Measurements from ENCODE around the gene GABPA. TPM values are rescaled to one million over a fixed set of nuclear protein-coding genes. Genes with fewer than 3 reads are reported as not detected.
A peak's percentile ranks its signal among the peaks of the same experiment; 100 is the strongest.

The GABPA gene
- total and polyA plus RNA-seq, 2 of the 13 experiments (the other 11 are each of a cell fraction or from before 2014, with no cell fraction given), result 7.4 to 13.2 TPM

DNA sequence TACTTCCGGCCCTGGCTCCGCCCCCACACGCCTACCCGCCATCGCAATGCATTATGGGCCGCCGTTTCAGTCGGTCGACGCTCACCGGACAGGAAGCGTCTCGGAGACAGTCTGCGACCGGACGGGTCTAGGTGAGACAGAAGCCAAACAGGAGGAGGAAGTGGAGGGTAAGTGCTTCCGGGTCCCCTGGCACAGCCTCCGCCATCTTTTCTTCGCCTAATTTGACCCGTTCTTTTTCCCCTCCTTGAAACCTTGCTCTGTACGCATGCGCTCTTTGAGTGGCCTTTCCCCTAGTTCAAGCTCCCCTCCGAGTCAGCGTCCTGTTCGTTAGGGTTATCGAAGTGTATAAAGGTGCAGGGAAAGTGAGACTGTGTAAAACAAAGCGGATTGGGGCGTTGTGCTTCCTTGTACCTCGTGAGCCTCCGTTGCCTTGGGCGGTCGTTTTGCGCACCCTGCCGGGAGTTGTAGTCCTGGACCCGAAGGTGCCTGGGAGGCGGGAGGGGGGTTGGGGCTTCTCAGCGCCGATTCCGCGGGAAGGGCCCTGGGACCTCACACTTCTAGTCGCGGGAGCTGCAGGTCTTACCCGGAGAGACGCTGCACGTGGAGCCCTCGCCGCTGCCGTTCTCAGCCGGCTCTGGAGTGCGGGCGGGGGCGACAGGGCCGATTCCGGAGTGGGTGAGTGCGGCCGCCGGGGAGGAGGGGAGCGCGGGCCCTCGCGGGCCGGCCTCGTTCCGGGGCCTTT is at the start of gene GABPA, which contains the start of gene ATP5PF (continued):
- TF ChIP-seq ZNF556 (CRISPR knock-in tag; IDR thresholded peaks at IDR 0.05; ENCODE audit: borderline replicate concordance) (peak; percentile 38; the same call in 1 of the 2 replicates), ZHX1 (CRISPR knock-in tag; IDR thresholded peaks at IDR 0.05; ENCODE audit: low read depth) (0 out of 2 replicates have a peak, but pooled peaks have one; percentile 24), ZNF75D (CRISPR knock-in tag; IDR thresholded peaks at IDR 0.05; ENCODE audit: borderline replicate concordance) (no peak), ZSCAN25 (CRISPR knock-in tag; IDR thresholded peaks at IDR 0.05) (no peak), SRSF4 (IDR thresholded peaks at IDR 0.05; ENCODE audit: low read depth, low read length, poor library complexity, severe bottlenecking) (no peak), RAD21 (CRISPR knock-in tag; IDR thresholded peaks at IDR 0.05) (no peak; the same call in 1 of the 2 replicates), JUN (CRISPR knock-in tag; IDR thresholded peaks at IDR 0.05) (peak; percentile 68; the same call in 1 of the 2 replicates), ATF3 (CRISPR knock-in tag; IDR thresholded peaks at IDR 0.05) (no peak), ZNF468 (CRISPR knock-in tag; IDR thresholded peaks at IDR 0.05) (no peak; the same call in 1 of the 2 replicates), ATM (IDR thresholded peaks at IDR 0.05; ENCODE audit: borderline replicate concordance) (no peak), ZBTB7B (CRISPR knock-in tag; IDR thresholded peaks at IDR 0.05) (no peak), ZNF136 (CRISPR knock-in tag; IDR thresholded peaks at IDR 0.05; ENCODE audit: low read depth) (0 out of 2 replicates have a peak, but pooled peaks have one; percentile 17), RBFOX2 (IDR thresholded peaks at IDR 0.05; ENCODE audit: low read depth, low read length) (peak; percentile 83), HNF4A (CRISPR knock-in tag; IDR thresholded peaks at IDR 0.05) (no peak), SATB2 (CRISPR knock-in tag; IDR thresholded peaks at IDR 0.05) (no peak), ZFP90 (CRISPR knock-in tag; IDR thresholded peaks at IDR 0.05; ENCODE audit: borderline replicate concordance) (0 out of 2 replicates have a peak, but pooled peaks have one; percentile 49)
- TF ChIP-seq, protein P1, sequence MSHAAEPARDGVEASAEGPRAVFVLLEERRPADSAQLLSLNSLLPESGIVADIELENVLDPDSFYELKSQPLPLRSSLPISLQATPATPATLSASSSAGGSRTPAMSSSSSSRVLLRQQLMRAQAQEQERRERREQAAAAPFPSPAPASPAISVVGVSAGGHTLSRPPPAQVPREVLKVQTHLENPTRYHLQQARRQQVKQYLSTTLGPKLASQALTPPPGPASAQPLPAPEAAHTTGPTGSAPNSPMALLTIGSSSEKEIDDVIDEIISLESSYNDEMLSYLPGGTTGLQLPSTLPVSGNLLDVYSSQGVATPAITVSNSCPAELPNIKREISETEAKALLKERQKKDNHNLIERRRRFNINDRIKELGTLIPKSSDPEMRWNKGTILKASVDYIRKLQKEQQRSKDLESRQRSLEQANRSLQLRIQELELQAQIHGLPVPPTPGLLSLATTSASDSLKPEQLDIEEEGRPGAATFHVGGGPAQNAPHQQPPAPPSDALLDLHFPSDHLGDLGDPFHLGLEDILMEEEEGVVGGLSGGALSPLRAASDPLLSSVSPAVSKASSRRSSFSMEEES (CRISPR knock-in tag; IDR thresholded peaks at IDR 0.05), result no peak
- TF ChIP-seq, protein P2, sequence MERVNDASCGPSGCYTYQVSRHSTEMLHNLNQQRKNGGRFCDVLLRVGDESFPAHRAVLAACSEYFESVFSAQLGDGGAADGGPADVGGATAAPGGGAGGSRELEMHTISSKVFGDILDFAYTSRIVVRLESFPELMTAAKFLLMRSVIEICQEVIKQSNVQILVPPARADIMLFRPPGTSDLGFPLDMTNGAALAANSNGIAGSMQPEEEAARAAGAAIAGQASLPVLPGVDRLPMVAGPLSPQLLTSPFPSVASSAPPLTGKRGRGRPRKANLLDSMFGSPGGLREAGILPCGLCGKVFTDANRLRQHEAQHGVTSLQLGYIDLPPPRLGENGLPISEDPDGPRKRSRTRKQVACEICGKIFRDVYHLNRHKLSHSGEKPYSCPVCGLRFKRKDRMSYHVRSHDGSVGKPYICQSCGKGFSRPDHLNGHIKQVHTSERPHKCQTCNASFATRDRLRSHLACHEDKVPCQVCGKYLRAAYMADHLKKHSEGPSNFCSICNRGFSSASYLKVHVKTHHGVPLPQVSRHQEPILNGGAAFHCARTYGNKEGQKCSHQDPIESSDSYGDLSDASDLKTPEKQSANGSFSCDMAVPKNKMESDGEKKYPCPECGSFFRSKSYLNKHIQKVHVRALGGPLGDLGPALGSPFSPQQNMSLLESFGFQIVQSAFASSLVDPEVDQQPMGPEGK (CRISPR knock-in tag; IDR thresholded peaks at IDR 0.05), result no peak; the same call in 1 of the 2 replicates
- TF ChIP-seq, protein P3, sequence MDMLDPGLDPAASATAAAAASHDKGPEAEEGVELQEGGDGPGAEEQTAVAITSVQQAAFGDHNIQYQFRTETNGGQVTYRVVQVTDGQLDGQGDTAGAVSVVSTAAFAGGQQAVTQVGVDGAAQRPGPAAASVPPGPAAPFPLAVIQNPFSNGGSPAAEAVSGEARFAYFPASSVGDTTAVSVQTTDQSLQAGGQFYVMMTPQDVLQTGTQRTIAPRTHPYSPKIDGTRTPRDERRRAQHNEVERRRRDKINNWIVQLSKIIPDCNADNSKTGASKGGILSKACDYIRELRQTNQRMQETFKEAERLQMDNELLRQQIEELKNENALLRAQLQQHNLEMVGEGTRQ (IDR thresholded peaks at IDR 0.05; ENCODE audit: low read depth, low read length), result no peak
- TF ChIP-seq, protein P3 (CRISPR knock-in tag; IDR thresholded peaks at IDR 0.05; ENCODE audit: borderline replicate concordance), result peak; percentile 53; the same call in 1 of the 2 replicates
